Measurements from ENCODE around the gene HIVEP1.

GRCh38 chr6:12060780-12061609, 48.9 kb downstream of the HIVEP1 start:
- TF ChIP-seq CTCF (IDR thresholded peaks at IDR 0.05) (no peak), POLR2A (IDR thresholded peaks at IDR 0.05) (no peak), POLR2AphosphoS5 (IDR thresholded peaks at IDR 0.05) (peak in 1 of 2 donors; percentile 21), EP300 (IDR thresholded peaks at IDR 0.05) (no peak)

All from upper lobe of left lung (tissue), 4 donors.